Stimulated activated CD4-positive, alpha-beta T cell treated with anti-CD3 and anti-CD28 coated beads, Interleukin-1b, Interleukin-23, amount 100 ng/mL, for 48 hours (primary cell): ENCODE data around the gene FAM83C.
"Not testable (repeated sequence)": the region's sequence is repeated elsewhere in the genome, so short reads cannot be mapped to it uniquely, and the experiment has no call there.

Source experiments
- DNase-seq: peaks from one replicate; pipeline ENCODE4 v3.0.0-alpha.2; 2020

The FAM83C gene

DNA sequence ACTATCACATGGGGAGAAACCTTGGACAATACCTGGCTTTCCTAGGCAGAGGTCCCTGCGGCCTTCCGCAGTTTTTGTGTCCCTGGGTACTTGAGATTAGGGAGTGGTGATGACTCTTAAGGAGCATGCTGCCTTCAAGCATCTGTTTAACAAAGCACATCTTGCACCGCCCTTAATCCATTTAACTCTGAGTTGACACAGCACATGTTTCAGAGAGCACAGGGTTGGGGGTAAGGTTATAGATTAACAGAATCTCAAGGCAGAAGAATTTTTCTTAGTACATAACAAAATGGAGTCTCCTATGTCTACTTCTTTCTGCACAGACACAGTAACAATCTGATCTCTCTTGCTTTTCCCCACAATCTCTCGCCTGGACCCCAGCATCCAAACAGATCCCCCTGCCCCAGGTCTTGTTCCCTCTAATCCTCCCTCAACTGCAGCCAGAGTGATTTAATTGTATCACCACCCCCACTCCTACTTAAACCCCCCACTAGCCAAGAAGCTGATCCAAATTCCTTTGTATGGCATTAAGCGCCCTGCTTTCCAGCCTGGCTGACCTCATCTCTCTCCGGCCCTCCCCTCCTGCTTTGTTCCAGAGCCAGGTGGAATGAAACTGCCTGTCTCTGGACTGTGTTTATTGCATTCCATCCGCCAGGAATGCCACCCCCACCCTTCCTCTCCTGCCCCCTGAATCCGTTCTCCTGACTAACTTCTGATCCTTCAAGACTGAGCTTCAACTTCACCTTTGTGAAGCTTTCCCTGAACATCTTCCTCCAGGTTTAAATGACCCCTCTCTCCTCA is 29.3 kb downstream of the FAM83C start:
- not testable (repeated sequence) for DNase-seq

DNA sequence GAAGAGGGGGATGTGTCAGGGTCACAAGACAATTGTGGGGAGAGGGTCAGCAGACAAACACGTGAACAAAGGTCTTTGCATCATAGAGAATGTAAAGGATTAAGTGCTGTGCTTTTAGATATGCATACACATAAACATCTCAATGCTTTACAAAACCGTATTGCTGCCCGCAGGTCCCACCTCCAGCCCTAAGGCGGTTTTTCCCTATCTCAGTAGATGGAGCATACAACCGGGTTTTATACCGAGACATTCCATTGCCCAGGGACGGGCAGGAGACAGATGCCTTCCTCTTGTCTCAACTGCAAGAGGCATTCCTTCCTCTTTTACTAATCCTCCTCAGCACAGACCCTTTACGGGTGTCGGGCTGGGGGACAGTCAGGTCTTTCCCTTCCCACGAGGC is 29.9 kb downstream of the FAM83C start:
- DNase-seq, result not testable (repeated sequence)

DNA sequence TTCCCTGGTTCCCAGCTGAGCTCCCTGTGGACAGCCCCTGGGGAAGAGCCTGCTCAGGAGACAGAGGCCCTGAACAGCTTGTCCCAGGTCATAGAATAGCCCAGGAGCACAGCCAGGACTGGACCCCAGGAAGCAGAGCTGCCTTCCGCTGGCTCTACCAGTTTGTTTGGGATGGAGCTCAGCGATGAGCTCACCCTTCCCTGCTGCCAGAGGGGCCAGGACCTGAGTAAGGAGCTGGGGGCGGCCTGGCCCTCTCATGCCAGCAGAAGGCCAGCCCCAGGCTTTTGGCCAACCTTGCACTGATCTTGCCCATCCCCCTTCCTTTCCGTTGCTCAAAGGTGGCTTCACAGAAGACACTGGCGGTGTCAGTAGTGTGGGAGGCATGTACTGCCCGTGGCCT is 31.8 kb downstream of the FAM83C start:
- no peak for DNase-seq

- no peak for DNase-seq
Observed at GRCh38 chr20:35257175-35257909, 34.9 kb downstream of the FAM83C start.

DNA sequence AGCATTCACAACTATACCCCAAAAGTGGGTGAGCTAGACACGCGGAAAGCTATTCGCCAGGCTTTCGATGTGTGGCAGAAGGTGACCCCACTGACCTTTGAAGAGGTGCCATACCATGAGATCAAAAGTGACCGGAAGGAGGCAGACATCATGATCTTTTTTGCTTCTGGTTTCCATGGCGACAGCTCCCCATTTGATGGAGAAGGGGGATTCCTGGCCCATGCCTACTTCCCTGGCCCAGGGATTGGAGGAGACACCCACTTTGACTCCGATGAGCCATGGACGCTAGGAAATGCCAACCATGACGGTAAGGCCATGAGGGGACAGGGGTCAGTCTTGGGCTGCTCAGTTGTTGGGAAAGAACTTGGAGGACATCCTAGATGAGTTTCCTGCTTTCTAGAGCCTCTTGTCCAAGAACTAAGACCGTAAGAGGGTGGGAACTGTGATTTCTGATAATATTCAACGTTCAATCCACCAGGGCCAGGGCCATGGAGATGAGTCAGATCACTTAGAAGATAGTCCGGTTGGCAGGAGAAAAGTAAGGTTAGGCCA is 37.7 kb downstream of the FAM83C start:
- DNase-seq, result no peak

DNA sequence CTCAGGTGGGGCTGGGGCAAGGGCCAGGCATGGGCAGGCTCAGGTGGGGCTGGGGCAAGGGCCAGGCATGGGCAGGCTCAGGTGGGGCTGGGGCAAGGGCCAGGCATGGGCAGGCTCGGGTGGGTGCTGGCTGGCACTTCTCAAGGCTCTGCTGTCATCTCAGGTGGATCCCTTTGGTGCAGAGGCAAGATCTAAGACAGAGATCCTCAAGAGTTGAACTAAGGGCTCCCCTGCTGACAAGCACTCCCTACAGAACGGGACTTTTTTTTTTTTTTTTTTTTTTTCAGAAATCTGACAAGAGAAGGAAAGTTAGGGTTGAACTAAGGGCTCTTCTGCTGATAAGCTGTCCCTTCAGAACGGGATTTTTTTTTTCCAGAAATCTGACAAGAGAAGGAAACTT is 39.2 kb downstream of the FAM83C start:
- DNase-seq, result no peak

GRCh38 chr20:35252598-35252997 is 39.6 kb downstream of the FAM83C start:
- DNase-seq, result not testable (repeated sequence)

DNA sequence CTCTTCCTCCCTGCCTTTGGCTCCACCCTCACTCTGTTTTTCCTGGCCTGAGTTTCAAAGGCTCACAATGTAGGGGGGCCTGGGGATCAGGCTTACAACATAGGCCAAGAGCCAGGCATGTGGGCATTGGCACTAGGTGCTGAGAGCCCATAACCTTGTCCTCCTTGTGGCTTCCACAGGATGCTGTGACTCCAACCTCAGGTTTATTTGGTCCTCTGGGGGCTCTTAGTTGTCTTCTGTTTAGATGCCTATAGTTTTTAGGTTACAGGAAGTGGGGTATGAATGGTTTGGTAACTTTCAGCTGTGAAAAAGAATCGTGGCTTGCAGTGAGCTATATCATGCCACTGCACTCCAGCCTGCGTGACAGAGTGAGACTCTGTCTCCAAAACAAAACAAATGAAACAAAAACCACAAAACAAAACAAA is 40.2 kb downstream of the FAM83C start:
- no peak for DNase-seq

DNA sequence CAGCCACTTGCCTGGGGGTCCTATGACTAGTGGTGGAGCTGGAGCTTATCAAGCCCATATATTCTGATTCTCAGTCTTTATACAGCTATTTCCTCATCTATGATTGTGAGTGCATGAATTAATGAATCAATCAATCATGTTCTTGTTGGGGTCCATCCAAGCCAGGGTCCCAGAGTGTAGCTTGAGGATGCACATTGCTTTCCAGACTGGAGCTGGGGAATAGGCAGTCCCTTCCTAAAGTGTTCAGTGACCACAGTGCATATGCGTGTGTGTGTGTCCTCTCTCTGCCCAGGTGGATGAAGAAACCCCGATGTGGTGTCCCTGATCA is 40.6 kb downstream of the FAM83C start:
- DNase-seq, result no peak

GRCh38 chr20:35248641-35249475 is 43.4 kb downstream of the FAM83C start:
- no peak for DNase-seq

DNA sequence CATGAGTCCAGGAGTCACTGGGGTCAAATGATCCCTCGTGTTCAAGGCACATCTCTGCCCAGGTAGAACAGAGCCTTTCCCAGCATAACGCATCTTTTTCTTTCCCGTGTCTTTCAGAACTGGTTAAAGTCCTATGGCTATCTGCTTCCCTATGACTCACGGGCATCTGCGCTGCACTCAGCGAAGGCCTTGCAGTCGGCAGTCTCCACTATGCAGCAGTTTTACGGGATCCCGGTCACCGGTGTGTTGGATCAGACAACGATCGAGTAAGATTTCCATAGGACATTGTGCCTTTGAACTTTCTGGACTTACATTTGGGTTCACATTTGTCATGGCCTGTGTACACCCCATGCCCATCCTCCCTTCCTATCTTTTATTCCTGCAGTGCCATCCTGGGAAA is 45.5 kb downstream of the FAM83C start:
- DNase-seq, result no peak

DNA sequence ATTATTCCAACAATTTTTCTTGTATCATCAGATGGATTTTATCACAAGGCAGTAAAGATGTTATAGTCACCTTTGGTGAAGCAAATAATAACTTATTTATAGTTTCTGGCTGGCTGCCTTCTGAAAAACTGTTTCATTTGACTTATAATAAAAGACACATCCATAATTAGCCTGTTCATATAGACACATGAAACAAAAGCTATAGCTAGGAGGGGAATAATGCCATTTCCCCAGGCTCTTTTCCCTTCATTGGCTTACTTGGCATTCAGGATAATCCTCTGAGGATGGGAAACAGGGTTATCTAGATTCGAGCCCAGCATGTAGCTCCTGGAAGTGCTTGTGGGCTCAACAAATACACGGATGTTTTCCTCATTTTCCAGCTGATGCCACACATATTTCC is 48.2 kb downstream of the FAM83C start:
- DNase-seq, result no peak

GRCh38 chr20:35243317-35243716 is 48.9 kb downstream of the FAM83C start:
- DNase-seq, result no peak

GRCh38 chr20:35240811-35241293 is 51.4 kb downstream of the FAM83C start:
- no peak for DNase-seq

- DNase-seq, result no peak
Observed at GRCh38 chr20:35240083-35240810, 52.0 kb downstream of the FAM83C start.

- no peak for DNase-seq
Observed at GRCh38 chr20:35238735-35239134, 53.5 kb downstream of the FAM83C start.

GRCh38 chr20:35238170-35238569 is 54.1 kb downstream of the FAM83C start:
- DNase-seq, result no peak

GRCh38 chr20:35237486-35237885 is 54.7 kb downstream of the FAM83C start:
- DNase-seq, result no peak

DNA sequence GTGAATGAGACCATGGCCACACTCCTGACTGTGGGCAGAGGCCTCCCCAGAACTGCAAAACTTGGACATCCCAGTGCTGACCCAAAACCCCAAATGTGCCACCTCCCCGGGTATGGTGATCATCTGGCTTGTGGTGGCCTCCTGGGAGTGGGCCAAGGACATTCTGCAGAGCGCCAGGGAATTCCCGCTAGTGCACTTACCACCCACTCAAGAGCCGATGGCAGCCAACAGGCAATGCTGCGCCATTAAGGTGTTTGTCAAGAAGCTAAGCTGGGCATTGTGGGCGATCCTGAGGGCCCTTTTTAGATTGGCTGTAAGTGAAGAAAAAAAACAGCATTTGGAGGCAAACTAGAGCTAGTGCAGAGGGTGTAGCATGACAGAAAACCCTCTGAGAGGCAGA is 56.3 kb downstream of the FAM83C start:
- no peak for DNase-seq
